AML-193 (cell line): Measurements from ENCODE around the gene P3H3.
"Not testable (repeated sequence)": the region's sequence is repeated elsewhere in the genome, so short reads cannot be mapped to it uniquely, and the experiment has no call there.

Experiments used
- DNase-seq, 2 experiments: peaks; one replicate each; lab custom pipeline; 2025; lab: John Stamatoyannopoulos, UW

P3H3 gene

GRCh38 chr12:6867413-6868210, 39.4 kb downstream of the P3H3 start, which contains the start of gene TPI1:
TPI1 (plus strand) TSS chr12:6867531; CDS start chr12:6867567, 36 bp downstream.
- DNase-seq, result peak; percentile 67 to 73

DNA sequence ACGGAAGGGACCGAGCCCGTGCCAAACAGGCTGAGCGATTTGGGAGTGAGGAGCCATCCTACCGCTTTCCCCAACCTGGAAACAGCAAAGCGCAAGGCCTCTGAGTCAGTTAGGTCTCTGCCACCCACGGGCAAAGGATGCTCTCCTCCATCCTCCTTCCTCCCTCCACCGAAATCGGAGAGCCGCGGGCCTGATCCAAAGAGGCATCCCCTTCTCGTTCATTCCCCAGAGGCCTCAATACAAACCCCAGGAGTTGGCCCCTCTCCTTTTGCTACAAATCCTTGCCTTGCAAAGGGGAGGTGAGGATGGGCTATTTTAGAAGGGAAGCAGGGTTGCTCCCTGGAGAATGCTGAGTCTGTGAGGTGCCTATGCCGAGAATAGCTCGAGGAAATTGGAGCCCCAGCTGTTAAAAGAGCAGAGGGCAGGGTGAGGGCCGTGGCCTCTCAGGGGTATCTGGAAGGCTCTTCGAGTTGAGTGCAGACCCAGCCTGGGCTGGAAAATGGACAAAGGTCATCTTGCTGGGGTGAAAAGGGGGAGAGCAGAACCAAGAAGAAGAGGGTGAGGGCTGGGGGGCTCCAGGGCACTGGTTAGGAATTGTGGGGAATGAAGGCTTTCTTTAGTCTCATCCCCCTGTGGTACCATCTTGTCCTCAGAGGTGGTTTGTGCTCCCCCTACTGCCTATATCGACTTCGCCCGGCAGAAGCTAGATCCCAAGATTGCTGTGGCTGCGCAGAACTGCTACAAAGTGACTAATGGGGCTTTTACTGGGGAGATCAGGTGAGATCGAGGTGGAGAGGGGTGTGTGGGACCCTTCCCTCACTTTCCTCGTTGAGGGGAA, 40.2 kb downstream of the P3H3 start:
- peak in 1 of 2 experiments; percentile 4 for DNase-seq

DNA sequence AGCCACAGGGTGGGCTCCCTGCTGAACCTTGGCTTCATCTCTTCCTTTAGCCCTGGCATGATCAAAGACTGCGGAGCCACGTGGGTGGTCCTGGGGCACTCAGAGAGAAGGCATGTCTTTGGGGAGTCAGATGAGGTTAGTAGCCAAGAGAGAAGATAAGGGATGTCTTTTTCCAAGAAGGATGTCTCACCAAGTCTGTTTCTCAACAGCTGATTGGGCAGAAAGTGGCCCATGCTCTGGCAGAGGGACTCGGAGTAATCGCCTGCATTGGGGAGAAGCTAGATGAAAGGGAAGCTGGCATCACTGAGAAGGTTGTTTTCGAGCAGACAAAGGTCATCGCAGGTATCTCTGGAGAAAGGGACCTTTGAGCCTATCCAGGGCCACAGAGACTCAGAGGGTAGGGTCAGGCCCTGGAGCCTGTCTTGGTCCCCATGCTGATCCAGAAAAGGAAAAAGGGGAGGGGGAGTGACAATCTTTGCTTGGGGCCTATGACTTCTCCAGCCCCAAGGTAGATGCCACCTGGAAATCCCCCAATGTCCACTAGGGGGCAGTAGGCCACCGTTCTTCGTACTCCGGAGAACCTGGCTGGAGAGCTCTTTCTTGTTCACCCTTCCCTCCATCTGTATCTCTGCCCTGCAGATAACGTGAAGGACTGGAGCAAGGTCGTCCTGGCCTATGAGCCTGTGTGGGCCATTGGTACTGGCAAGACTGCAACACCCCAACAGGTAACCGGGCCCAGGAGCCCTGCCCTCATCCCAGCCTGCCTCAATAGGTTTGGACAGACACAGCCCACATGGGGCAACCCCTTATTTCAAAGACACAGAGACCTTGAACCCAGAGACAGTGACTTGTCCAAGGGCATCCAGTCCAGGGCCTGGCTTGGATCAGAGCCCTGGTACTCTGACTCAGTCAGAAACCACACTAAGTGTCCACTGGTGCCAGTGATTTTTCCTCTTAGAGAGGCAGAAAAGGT, 41.1 kb downstream of the P3H3 start:
- DNase-seq, result peak; percentile 66 to 73

DNA sequence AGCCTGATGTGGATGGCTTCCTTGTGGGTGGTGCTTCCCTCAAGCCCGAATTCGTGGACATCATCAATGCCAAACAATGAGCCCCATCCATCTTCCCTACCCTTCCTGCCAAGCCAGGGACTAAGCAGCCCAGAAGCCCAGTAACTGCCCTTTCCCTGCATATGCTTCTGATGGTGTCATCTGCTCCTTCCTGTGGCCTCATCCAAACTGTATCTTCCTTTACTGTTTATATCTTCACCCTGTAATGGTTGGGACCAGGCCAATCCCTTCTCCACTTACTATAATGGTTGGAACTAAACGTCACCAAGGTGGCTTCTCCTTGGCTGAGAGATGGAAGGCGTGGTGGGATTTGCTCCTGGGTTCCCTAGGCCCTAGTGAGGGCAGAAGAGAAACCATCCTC, 42.1 kb downstream of the P3H3 start:
- DNase-seq, result not testable (repeated sequence)

- DNase-seq, result peak in 1 of 2 experiments; percentile 14
Measured at GRCh38 chr12:6871052-6871957, 43.1 kb downstream of the P3H3 start.

DNA sequence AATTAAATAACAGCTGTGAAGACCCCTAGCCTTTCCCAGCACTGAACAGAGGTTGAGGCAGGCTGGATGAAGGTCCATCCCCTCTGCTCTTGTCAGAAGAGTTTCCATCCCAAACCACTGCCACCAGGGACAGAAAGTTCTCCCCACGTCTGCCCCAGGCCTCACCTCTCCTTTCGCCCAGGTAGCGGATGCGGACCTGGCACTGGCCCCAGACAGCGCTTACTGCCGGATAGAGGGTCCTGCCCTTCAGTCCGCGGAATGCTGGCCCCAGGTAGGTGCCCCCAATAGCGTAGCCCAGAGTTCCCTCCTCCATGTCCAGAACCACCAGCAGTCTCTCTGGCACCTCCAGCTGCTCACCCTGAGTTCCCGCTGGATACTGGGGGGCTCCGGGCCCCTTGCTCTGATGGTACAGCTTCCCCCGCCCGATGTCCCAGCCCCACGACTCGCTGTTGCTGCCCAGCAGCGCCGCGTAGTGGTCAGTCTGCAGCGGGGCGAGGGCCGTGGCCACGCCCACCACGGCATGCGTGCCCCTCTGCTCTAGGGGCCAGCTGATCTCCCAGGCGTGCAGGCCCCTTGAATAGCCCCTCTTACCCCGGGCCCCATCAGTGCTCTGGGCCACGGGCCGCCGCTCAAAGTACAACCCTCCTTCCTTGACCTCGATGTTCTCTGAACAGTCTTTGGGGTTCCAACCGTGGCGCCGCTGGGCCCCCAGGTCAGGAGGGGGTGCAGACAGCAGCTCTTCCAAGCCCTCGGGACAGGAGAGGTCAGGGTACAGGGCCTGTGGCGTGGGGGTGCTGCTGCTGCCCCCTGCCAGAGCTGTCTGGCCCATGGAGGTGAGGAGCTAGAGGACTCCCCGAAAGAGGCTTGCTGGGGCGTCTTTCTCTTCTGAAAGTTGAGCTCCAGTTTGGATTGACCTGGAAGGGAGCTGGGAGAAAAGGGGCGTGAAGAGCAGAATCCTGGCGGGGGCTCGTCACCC, 44.2 kb downstream of the P3H3 start:
- peak; percentile 32 to 55 for DNase-seq

GRCh38 chr12:6873094-6874014, 45.1 kb downstream of the P3H3 start, which contains the start of gene SPSB2:
SPSB2 (minus strand) TSS chr12:6873303; CDS start chr12:6872901, 402 bp downstream.
- DNase-seq, result peak; percentile 87 to 90

GRCh38 chr12:6874015-6874368, 45.8 kb downstream of the P3H3 start:
- not testable (repeated sequence) for DNase-seq

- not testable (repeated sequence) for DNase-seq
Measured at GRCh38 chr12:6879824-6880223, 51.6 kb downstream of the P3H3 start.

- no peak for DNase-seq
Measured at GRCh38 chr12:6883252-6883651, 55.0 kb downstream of the P3H3 start.

DNA sequence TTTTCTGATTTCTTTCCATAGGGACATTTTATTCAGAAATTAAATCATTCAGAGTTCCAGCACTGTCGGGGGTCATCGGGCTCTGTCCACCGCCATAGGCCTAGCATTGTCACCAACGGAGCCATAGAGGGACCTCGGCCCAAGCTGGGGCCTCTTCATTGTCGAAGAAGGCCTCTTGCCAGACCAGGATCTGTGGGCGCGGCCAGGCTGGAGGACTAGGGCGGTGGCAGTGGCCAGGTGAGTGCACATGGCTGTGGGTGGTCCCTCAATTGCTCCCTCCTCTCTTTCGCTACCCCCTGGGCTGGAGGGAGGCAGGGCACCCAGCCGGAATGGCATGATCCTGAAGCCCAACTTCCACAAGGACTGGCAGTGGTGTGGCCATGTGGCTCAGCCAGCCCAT, 55.5 kb downstream of the P3H3 start:
- no peak for DNase-seq

GRCh38 chr12:6884539-6884938, 56.3 kb downstream of the P3H3 start:
- DNase-seq, result no peak

- DNase-seq, result not testable (repeated sequence)
Measured at GRCh38 chr12:6886206-6886999, 58.2 kb downstream of the P3H3 start.

GRCh38 chr12:6887460-6887859, 59.3 kb downstream of the P3H3 start:
- no peak for DNase-seq

GRCh38 chr12:6888360-6888759, 60.2 kb downstream of the P3H3 start:
- no peak for DNase-seq

DNA sequence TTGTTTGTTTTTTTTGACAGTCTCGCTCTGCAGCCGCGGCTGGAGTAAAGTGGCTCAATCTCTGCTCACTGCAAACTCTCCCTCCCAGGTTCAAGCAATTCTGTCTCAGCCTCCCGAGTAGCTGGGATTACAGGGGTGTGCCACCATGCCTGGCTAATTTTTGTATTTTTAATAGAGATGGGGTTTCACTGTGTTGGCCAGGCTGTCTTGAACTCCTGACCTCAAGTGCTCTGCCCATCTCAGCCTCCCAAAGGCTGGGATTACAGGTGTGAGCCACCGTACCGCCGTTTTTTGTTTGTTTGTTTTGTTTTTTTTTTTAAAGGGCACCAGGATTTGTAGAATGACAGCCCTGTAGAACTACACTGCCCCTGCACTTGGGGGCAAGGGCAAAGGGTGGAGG, 60.6 kb downstream of the P3H3 start:
- not testable (repeated sequence) for DNase-seq
